NCI-H526 treated with DMSO at 0.1 percent for 48 hours (cell line): ENCODE results near the gene ITGAL.
"Not testable (repeated sequence)": the region's sequence is repeated elsewhere in the genome, so short reads cannot be mapped to it uniquely, and the experiment has no call there.

ENCODE experiments used
- DNase-seq: peaks from one replicate; lab custom pipeline; 2025; lab: John Stamatoyannopoulos, UW

Gene ITGAL

GRCh38 chr16:30457743-30458560 lies 14.6 kb upstream of the ITGAL start:
- DNase-seq: no peak

DNA sequence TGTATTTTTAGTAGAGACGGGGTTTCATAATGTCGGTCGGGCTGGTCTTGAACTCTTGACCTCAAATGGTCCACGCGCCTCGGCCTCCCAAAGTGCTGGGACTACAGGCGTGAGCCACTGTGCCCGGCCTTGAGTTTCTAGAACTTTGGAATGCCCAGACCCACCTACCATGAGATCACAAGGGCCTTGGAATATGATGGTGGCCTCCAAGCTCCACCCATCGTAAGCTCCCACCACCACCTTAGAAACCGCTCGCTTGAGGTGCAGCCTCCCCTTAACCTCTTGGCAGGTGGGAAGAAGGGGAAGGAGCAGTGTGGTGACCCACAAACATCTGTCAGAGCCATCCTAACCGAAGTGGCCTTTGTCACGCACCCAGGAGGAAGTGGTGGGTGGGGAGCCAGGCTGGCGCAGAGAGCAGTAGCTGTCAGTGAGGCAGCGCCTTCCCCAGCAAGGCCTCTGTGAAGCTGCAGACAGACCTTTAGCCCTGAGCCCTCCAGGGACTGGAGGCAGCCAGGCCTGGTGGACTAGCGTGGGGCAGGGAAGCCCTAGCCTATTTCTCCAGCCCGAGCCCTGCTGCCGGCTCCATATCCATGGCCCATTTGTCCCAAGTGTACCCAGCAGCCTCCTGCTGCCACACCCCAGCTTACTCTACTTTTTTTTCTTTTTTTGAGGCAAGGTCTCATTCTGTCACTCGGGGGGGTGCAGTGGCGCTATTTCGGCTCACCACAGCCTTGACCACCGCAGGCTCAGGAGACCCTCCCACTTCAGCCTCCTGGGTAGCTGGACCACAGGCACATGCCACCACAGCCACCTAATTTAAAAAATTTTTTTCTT lies 13.8 kb upstream of the ITGAL start:
- no peak for DNase-seq

DNA sequence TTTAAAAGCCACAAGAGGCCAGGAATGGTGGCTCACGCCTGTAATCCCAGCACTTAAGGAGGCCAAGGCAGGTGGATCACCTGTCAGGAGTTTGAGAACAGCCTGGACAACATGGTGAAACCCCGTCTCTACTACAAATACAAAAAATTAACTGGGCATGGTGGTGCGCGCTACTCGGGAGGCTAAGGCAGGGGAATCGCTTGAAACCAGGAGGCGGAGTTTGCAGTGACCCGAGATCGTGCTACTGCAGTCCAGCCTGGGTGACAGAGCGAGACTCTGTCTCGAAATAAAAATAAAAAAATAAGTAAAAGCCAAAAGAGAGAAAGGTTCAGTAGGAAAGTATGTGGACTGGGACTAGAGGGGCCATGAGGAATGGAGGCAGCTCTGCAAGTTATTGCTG lies 13.1 kb upstream of the ITGAL start:
- no peak for DNase-seq

DNA sequence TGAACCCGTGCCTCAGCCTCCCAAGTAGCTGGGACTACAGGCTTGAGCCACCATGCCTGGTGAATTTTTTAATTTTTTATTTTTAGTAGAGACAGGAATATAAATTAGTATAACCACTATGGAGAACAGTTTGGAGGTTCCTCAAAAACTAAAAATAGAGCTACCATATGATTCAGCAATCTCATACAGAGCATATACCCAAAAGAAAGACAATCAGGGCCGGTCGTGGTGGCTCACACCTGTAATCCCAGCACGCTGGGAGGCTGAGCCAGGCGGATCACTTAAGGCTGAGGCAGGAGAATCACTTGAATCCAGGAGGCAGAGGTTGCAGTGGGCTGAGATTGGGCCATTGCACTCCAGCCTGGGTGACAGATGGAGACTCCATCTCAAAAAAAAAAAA lies 11.1 kb upstream of the ITGAL start:
- not testable (repeated sequence) for DNase-seq

DNA sequence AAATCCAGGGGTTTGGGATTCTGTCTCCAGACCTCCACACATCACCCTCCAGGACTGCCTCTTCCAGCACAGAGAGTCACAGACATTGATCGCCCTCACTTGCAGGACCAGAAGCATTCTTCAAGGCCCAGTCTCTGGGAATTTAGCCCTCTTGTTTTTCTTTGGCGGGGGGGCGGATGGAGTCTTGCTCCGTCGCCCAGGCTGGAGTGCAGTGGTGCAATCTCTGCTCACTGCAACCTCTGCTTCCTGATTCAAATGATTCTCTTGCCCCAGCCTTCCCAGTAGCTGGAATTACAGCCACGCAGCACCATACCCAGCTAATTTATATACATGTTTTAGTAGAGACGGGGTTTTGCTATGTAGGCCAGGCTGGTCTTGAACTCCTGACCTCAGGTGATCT lies 8.5 kb upstream of the ITGAL start:
- DNase-seq: no peak

- no peak for DNase-seq
Measured at GRCh38 chr16:30470170-30470512, 2.4 kb upstream of the ITGAL start.

- DNase-seq: no peak
Measured at GRCh38 chr16:30470632-30470995, 1.9 kb upstream of the ITGAL start.

GRCh38 chr16:30473231-30474073 lies 910 bp downstream of the ITGAL start:
- DNase-seq: no peak

DNA sequence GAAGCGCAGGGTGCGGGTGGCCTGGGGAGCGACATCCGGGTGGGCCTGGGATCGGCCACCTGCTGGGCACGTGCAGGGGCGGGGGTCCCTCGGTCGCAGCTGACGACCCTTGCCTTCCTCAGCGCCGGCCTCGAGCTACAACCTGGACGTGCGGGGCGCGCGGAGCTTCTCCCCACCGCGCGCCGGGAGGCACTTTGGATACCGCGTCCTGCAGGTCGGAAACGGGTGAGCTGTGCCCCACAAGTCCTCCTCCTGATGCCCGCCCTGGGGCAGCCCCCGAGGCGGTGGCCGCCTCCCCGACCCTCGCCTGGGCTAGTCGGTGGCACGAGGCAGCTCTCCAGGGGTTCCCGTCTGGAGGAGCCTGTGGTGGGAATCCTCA lies 1.5 kb downstream of the ITGAL start:
- DNase-seq: no peak

- no peak for DNase-seq
Measured at GRCh38 chr16:30474684-30475083, 2.1 kb downstream of the ITGAL start.

- no peak for DNase-seq
Measured at GRCh38 chr16:30476991-30477390, 4.4 kb downstream of the ITGAL start.

DNA sequence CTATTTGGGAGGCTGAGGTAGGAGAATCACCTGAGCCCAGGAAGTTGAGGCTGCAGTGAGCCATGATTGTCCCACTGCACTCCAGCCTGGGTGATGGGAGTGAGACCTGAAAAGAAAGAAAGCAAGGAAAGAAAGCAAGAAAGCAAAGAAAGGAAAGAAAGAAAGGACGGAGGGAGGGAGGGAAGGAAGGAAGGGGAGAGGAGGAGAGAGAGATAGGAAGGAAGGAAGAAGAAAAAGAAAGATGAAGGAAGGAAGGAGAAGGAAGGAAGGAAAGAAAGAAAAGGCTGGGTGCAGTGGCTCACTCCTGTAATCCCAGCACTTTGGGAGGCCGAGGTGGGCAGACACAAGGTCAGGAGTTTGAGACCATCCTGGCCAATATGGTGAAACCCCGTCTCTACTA lies 5.2 kb downstream of the ITGAL start:
- DNase-seq: not testable (repeated sequence)

GRCh38 chr16:30478766-30479478 lies 6.4 kb downstream of the ITGAL start:
- no peak for DNase-seq

DNA sequence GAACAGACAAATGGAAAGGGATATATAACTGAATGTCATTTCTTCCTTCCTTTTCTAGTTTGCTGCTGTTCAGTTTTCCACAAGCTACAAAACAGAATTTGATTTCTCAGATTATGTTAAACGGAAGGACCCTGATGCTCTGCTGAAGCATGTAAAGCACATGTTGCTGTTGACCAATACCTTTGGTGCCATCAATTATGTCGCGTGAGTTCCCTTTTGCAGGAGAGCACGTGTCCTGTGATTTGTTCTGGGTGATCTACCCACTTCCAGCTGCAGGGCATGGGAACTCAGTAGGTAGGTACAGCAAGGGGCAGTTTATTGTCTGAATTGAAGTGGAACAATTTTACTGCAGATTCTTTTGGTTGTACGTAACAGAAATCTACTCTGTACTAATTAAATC lies 8.8 kb downstream of the ITGAL start:
- no peak for DNase-seq

- no peak for DNase-seq
Measured at GRCh38 chr16:30482366-30482765, 9.8 kb downstream of the ITGAL start.

GRCh38 chr16:30484887-30485286 lies 12.3 kb downstream of the ITGAL start:
- DNase-seq: no peak

- no peak for DNase-seq
Measured at GRCh38 chr16:30485818-30486436, 13.4 kb downstream of the ITGAL start.

DNA sequence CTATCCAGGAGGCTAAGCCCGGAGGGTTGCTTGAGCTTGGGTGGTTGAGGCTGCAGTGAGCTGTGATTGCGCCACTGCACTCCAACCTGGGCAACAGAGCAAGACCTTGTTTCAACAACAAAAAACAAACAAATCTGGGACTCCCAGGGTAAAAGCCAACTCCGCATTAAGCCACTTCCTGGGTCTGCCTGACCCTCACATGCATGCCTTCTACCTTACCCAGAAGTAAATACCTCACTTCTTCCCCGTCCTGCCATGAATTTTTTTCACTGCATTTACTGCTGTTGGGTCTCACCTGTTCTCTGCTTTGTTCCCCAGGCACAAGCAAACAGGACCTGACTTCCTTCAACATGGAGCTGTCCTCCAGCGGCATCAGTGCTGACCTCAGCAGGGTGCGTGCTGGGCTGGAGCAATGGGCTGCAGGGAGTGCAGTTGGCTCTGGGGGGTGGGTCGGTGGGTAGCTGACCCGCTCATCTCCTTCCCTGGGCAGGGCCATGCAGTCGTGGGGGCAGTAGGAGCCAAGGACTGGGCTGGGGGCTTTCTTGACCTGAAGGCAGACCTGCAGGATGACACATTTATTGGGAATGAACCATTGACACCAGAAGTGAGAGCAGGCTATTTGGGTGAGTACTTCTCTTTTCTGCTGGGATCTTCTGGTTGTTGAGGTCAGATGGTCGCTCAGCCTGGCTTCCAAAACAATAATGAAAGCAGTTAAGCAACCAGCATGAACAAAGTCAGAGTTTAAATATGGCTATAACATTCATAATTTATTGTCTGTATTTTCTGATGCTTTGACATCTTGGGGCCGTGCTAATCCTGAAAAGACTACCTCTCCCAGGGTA lies 16.4 kb downstream of the ITGAL start:
- no peak for DNase-seq

- DNase-seq: peak; percentile 2
Measured at GRCh38 chr16:30490210-30490609, 17.7 kb downstream of the ITGAL start.

GRCh38 chr16:30491229-30491628 lies 18.7 kb downstream of the ITGAL start:
- no peak for DNase-seq
